HG02884 (cell line): ENCODE measurements around the gene PC.

Experiments
- ATAC-seq: cut with Tn5 transposase; IDR thresholded peaks from one replicate; pipeline ENCODE4 v1.9.1; 2021; ENCODE audit warnings: mild to moderate bottlenecking, moderate library complexity; ENCODE audit not compliant: unreplicated experiment

The PC gene

DNA sequence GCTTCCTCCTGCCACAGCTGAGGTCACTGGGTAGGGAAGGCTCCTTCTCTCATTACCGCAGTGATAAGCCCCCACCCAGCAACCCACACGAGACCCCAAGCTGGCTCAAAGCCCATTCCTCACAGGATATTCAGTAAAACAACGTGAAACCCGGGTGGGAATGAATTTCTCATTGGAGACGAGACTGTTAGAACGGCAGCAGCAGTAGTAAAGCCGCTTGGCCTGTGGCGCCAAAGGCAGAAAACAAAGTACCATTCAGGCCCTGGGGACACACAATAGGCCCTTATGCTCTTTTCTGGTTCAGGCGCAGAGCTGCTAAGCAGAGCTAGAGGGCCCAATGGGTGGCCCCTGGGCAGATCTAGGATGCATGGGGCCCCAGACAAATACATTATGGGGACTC, 45.3 kb downstream of the PC start:
- no peak for ATAC-seq

DNA sequence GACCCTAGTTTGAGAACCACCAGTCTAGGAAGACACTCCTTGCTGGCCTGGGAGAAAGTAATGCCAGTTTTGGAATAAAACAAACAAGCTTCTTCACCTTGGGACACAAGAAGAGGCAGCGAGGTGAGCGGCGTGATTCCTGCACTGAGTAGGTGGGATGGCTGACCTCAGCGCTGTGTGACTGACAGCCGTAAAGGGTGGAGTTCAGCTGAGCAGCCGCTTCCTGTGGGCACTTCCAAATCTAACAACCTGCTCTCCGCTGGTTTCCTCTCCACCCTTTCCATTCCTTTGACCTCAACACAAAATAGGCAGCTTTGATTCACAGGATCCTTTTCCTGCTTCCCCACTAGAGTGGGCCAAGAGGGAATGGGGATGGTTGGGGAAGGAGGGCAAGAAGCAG, 45.8 kb downstream of the PC start:
- no peak for ATAC-seq

DNA sequence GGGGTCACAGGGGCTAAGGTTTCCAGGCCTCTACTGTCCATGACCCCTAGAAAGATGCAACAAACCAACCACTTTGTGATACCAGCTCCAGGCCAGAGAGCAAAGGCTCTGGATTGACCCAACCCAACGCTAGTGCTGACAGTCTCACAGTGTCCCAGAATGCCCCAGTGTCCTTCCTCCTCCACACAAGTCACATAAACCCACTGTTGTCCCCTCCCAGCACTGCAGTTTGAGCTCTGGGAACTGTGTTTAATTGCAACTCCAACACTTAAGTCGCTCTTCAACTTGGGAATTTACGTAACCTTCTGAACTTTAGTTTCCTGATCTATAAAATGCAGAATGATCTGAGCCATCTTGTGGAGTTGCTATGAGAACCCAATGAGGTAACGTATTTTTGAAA, 47.5 kb downstream of the PC start:
- no peak for ATAC-seq

DNA sequence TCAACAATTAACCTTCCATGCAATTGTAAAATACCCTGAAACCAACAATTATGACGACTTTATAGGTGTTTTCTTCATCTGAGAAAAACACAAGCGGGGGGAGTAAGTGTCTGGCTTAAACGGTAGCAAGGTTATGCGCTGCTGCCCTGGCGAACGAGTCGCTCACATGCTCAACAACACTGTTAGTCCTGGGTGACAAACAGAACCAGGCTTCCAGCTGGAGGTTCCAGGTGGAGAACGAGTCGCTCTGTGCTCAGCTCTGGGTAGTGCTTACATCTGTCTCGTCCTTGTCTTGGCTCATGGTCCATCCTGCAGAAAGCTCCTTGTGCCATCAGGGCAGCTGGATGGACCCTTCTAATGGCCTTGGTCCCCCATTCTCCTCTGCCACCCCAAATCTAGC, 48.2 kb downstream of the PC start:
- ATAC-seq = no peak

DNA sequence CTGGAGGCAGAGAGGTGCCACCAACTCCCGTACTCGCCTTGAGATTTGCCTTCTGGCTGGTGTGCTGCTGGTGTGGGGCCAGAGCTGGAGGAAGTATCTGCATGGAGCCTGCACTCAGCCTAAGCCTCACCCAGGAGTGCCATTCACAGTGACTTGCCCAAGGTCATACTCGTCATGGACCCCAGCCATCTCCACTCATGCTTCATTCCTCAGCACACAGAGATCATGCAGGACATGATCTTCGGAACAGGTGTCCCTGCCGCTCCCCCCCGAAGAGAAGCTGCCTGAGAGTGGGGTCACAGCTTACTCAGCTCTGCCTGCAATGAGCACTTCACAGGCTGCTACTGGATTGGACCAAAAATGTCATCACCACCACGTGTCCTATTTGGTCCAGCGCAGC, 49.0 kb downstream of the PC start:
- ATAC-seq = no peak

DNA sequence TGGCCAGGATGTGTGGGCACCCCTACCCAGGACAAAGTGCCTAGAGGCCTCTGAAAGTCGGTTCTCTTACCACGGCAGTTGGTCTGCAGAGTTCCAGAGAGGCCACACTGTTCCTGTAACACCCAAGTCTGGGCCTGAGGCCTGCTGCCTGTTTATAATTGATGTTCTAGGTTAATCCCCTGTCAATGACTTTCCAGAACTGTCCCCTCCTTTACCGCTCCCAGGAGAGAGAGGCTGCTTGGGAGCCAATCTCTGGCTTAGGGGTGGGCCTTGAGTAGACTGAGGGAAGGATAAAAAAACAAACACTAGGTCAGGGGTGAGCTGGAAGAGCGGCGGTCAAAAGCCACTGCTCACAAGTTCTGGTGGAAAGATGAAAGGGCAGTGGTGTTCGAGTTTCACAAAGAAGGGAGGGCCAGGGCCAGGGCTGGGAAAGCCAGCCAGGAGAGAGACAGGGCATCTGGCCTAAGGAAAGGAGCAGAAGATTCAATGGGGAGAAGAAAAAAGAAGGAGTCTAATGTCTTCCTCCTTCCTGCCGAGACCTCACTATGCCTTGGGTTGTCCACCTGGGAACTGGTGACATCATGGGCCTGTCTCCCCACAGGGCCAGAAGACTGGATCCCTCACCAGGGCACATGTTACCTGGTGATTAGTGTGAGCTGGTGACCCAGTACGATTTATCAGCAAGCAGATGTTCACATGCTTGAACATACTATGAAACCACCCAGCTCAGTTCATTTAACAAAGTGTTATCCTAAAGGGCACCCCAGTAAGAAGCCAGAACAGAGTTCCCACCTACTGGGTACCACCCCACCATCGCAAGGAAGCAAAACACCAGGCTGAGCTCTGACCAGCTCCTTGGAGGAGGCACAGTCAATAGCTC, 50.2 kb downstream of the PC start:
- ATAC-seq = no peak

DNA sequence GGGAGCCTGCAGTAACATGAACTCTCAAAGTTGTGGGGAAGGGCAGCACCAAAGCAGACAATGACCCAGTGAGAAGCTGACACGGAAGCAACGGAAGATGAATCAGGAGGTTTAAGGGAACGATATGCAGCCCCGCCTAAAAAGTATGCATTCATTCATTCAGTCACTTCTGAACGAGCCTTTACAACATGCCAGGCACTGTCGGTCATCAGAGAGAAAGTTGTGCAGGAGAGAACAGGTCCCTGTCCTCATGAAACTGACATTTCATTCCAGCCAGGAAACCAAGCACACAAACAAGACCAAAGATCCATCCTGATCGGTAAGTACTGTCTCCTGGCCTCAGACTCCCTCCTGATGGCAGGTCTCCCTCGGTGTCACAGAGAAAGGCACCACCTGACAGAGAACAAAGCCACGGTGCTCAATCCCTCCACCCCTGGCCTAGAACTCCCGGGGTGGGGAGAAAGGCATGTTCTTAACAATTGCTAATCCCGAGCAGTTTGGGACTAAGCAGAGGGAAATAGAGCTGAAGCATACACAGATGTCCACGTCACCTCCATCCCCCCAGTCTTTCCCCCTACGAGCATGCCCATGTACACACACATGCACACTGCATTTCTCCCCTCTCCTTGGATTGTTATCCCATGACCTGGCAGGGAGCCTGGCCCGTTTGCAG, 52.0 kb downstream of the PC start:
- ATAC-seq = no peak

DNA sequence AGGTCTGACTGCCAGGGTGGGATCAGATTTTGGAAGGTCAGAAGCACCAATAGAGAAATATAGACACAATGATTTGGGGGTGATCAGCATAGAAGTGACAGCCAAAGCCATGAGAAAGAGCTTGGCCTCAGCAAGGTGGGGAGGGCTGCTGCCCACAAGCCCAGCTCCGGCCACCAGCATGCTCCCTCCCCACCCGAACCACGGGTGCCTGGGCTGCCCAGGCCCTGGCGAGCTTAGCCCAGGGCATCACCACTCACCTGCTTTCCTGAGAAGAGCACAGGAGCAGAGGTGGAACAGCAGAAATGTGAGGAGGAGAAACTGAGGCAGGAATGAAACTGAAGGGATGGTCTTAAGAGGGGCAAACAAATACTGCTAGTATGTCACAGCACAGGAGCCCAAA, 52.6 kb downstream of the PC start:
- no peak for ATAC-seq

DNA sequence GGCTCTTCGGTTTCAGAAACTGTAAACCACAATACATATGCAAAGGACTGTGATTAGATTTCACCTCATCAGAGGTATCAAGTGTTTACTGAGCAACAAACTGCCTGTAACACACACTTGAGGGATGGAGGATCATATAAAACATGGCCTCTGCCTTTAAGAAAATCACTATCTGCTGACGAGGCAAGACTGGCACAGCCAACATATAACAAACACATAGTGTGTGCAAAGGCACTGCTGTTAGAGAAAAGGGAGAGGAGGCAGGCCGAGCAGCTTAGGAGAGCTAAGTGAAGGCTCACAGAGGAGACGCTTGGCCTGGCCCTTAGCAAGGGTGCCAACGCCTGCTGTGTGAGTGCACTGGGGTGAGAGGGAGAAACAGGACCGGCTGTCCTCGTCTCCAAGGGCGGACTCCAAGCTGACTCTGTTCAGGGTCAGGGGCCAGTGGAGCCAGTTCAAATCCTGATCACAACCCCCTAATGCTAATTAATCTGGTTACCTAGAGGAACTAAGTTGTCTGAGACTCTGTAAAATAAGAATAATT, 53.1 kb downstream of the PC start:
- no peak for ATAC-seq

DNA sequence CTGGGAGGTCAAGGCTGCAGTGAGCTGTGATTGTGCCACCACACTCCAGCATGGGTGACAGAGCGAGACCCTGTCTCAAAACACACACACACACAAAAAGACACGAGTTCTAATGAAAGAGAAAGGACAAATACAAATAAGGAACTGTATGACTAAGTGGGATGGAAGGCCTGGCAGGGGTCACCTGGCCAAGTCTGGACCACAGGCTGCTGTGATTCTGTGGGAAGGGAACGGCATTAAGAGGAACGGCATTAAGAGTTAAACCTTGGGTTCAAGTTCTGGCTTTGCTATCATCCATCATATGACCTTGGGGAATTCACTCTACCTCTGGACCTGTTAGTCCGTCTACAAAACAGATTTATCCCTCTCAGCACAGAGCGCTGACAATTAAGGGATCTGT, 53.6 kb downstream of the PC start:
- ATAC-seq = no peak

DNA sequence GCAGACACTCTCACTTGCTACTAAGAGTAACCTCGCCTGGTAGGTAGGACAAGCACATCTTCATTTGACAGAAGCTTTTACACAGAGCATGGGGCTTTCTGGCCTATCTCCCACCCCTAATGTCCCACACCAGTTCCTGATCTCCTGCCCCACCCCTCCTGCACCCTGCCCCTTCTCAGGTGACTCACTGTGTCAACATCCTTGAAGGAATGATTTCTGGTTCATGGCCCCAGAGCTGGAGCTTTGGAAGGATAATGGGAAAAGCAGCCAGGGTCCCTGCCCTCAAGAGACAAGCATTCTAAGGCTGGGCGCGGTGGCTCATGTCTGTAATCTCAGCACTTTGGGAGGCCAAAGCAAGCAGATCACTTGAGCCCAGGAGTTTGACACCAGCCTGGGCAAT, 54.1 kb downstream of the PC start:
- ATAC-seq = no peak

DNA sequence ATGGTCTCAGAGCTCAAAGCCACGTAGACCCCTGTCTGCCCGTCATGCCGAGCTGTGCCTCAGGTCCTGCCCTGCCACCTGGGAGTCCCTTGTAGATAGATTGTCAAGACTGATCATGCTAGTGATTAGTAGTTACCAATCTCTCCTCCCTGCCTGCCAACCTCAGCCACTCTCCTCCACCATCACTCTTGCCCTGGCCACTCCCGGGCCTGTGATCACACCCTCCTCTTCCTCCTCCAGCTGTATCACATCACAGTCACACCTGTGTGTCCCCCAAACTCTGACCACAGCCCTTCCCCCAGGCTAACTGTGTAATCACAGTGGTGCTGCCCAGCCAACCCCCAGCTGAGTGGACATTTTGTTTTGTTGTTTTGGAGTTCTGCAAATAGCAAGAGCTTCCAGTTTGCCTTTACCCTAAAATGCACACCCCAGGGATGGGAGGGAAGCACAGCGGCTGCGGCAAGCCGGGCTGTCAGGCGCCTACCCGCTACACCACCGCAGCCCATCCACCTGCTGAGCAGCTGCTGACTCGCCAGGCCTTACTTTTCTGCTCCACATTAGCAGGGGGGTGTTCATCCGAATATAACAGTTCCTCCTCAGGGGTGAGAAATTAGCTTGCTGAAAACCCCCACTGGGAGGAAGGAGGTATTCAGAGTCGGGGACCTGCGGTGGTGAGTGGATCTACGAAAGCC, 55.6 kb downstream of the PC start:
- ATAC-seq = no peak

DNA sequence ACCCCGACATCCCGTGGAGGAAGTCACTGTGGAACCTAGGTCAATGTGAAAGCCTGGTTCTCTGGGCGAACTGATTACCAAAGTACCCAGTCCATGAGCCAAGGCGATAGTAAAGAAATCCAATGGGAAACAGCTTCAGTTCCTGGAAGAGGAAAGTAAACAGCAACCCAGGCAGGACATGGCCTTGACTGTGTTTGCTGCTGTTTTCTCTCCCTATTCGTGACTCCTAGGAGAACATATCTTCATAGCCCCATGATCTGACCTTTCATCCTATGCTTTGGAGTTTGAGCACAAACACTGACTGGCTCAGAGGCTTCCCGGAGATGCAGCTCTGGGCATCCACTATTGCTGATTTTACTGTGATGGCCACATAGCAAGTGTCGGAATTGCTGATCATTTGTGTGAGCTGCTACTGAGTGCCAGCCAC, 56.2 kb downstream of the PC start:
- no peak for ATAC-seq

DNA sequence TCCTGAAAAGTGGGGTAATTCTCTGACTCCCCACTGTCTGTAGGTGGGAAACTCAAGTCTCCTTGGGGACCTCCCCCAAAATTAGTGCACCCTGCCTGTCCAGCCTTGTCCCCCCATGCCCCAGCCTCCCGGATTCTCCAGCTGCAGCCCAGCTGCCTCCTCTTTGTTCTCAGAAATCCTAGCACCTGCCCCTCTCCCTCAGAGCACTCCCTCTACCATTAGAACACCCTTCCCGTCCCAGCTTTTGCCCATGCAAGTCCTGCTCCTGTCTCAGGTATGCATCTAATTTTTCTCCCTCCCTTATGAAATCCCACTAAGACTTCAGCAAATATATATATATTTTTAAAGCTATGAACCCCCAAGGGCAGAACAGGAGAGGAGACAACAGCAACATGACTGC, 64.0 kb downstream of the PC start:
- no peak for ATAC-seq

DNA sequence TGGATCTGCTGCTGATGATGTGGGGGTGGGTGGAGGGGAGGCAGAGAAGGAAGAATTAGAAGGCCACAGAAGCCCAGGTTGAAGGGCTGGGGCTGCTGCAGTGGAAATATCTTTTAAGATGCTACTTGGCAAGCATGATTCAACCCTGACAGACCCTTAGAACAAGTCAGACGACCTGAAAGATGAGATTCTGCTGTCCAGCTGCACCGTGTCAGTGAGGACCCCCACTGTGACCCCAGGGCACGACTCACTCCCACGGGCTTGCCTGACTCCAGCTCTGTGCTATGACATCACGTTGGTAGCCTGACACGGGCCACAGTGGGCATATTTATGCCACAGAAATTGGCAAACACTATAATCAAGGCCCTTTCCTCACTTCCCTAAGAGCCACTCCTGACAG, 65.3 kb downstream of the PC start:
- ATAC-seq = no peak

DNA sequence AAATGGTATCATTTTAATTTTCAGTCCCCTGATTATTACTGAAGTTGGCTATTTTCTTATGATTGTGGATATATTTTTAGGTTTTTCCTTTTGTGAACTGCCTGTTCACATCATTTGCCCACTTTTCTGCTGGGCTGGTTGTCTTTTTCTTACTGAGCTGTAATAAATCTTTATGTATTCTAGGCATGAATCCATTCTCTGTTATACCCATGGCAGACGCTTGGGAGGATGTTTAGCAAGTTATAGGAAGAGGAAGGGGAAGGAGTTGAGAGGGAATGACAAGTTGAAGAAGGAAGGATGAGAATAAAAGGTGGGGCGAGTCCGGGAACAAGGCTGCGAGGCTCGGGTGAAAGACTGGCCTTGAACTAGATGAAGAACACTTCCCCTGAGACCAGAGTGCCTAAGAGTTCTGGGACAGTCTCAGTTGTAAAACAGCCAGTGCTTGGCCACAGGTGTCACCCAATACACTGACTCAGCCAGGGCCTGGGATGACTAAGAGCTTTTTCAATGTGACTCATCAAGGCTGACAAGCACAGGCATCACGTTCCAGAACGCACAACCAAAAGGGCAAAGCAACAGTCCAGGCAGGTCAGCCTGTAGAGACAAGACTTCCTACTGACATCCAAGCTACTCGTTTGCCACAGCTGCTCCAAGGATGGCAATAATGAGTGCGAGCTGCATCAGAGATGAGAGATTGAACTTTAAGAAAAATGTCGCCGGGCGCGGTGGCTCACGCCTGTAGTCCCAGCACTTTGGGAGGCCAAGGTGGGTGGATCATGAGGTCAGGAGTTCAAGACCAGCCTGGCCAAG, 66.1 kb downstream of the PC start:
- ATAC-seq = peak; percentile 82

DNA sequence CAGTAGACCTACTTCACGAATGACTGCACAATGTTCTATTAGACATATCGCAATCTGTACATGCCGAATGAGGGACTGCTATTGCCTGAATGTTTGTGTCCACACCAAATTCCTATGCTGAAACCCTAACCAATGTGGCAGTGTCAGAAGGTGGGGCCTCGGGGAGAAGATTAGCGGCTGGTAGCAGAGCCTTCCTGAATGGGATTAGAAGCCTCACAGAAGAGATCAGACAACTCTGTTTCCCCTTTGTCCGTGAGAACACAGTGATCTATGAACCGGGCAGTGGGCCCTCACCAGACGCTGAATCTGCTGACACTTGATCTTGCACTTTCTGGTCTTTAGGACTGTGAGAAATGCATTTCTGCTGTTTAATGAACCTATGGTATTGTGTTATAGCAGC, 68.2 kb downstream of the PC start:
- ATAC-seq = no peak

DNA sequence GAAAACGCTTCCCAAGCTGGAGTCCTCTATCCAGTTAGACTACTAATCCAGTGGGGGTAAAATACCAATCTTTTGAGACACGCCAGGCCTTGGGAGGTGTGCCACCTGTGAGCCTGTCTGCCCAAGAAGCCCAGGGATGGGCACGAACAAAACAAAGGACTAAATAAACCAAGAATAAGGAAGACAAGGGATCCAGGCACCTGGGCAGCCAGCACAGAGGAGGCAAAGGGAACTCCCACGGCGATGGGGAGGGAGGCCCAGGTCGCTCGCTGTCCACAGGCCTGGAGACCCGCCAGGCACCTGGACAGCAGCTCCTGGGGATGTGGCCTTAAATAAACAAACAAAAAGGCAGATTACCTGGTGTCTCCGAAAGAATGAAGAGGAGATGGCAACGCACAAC, 69.9 kb downstream of the PC start:
- no peak for ATAC-seq

DNA sequence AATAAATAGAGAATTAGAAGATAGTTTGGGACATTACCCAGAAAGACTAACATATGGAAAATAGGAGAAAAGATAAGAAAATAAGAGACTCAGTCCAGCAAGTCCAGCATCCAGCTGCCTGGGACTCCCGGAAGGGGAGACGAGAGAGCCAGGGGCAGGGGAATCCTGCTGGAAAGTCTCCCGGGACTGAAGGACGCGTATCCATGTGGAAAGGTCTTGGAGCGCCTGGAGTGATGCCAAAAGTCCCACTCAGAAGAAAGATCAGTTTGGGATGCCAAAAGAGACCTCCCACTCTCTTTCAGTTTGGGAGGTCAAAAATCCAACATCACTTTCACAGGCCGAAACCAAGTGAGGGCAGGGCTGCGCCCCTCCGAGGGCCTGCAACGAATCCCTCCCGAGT, 70.7 kb downstream of the PC start:
- ATAC-seq = no peak

DNA sequence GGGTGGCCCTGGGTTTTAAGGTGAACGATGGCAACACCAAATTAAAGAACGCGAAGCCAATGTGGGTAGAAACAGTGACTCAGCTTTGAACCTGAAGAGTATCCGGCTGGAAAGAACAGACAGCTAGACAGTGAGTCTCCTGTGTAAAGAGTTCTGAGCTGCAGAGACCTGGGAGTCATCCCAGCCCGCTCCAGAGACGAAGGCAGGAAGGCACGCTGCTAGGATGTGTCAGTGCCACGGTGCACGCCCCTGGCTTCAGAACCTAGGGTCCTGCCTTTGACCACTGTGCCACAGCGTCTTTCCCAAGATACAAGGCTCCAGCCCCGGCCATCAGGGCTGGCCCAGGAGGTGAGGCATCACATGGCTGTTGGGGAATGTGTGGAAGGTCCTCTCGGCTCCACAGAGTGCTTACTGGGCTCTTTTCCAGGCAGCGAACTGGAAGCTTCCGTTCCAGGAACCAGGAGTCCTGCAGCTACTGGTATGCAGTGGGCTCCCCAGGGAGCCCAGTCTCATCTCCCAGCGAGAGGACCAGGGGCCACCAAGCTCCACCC, 71.4 kb downstream of the PC start:
- no peak for ATAC-seq
